ENCODE measurements around the gene VAPA.

The VAPA gene

GRCh38 chr18:9991011-9992000 is 77.5 kb downstream of the VAPA start:
- Histone ChIP-seq H3K4me3 (ENCODE audit: low read depth, low read length) (no peak overlapping the region), H3K27ac (ENCODE audit: low read depth, low read length) (no peak overlapping the region), H2AFZ (ENCODE audit: low read length, unreplicated experiment) (no peak overlapping the region), H3K27me3 (ENCODE audit: insufficient read depth, low read length) (peaks cover 42% of the 10 kb centered on the region), H3K79me2 (ENCODE audit: control insufficient read depth, insufficient read depth, low read length, unreplicated experiment) (no peaks in the 10 kb centered on the region), H3K4me1 (ENCODE audit: control insufficient read depth, insufficient read depth, low read length, unreplicated experiment) (peaks cover 3% of the 10 kb centered on the region), H3K36me3 (ENCODE audit: insufficient read depth, low read length) (no peaks in the 10 kb centered on the region)

GRCh38 chr18:9992300-9992972 is 78.6 kb downstream of the VAPA start:
- Histone ChIP-seq H3K36me3 (ENCODE audit: insufficient read depth, low read length) (no peaks in the 10 kb centered on the region), H2AFZ (ENCODE audit: low read length, unreplicated experiment) (no peak overlapping the region), H3K79me2 (ENCODE audit: control insufficient read depth, insufficient read depth, low read length, unreplicated experiment) (no peaks in the 10 kb centered on the region), H3K4me3 (ENCODE audit: low read depth, low read length) (no peak overlapping the region), H3K4me1 (ENCODE audit: control insufficient read depth, insufficient read depth, low read length, unreplicated experiment) (peaks cover 3% of the 10 kb centered on the region), H3K27ac (ENCODE audit: low read depth, low read length) (no peak overlapping the region), H3K27me3 (ENCODE audit: insufficient read depth, low read length) (peaks cover 42% of the 10 kb centered on the region)

GRCh38 chr18:9992973-9993520 is 79.2 kb downstream of the VAPA start:
- no peak overlapping the region for H3K27ac ChIP-seq (ENCODE audit: low read depth, low read length)
- H3K4me3 ChIP-seq (ENCODE audit: low read depth, low read length): no peak overlapping the region
- no peaks in the 10 kb centered on the region for H3K36me3 ChIP-seq (ENCODE audit: insufficient read depth, low read length)
- H3K27me3 ChIP-seq (ENCODE audit: insufficient read depth, low read length): peaks cover 42% of the 10 kb centered on the region
- H3K4me1 ChIP-seq (ENCODE audit: control insufficient read depth, insufficient read depth, low read length, unreplicated experiment): peaks cover 3% of the 10 kb centered on the region
- H3K79me2 ChIP-seq (ENCODE audit: control insufficient read depth, insufficient read depth, low read length, unreplicated experiment): no peaks in the 10 kb centered on the region
- no peak overlapping the region for H2AFZ ChIP-seq (ENCODE audit: low read length, unreplicated experiment)

GRCh38 chr18:9993521-9994025 is 79.8 kb downstream of the VAPA start:
- H3K27ac ChIP-seq (ENCODE audit: low read depth, low read length): no peak overlapping the region
- H2AFZ ChIP-seq (ENCODE audit: low read length, unreplicated experiment): no peak overlapping the region
- no peaks in the 10 kb centered on the region for H3K36me3 ChIP-seq (ENCODE audit: insufficient read depth, low read length)
- no peak overlapping the region for H3K4me3 ChIP-seq (ENCODE audit: low read depth, low read length)
- peaks cover 42% of the 10 kb centered on the region for H3K27me3 ChIP-seq (ENCODE audit: insufficient read depth, low read length)
- no peaks in the 10 kb centered on the region for H3K79me2 ChIP-seq (ENCODE audit: control insufficient read depth, insufficient read depth, low read length, unreplicated experiment)
- H3K4me1 ChIP-seq (ENCODE audit: control insufficient read depth, insufficient read depth, low read length, unreplicated experiment): peaks cover 3% of the 10 kb centered on the region

DNA sequence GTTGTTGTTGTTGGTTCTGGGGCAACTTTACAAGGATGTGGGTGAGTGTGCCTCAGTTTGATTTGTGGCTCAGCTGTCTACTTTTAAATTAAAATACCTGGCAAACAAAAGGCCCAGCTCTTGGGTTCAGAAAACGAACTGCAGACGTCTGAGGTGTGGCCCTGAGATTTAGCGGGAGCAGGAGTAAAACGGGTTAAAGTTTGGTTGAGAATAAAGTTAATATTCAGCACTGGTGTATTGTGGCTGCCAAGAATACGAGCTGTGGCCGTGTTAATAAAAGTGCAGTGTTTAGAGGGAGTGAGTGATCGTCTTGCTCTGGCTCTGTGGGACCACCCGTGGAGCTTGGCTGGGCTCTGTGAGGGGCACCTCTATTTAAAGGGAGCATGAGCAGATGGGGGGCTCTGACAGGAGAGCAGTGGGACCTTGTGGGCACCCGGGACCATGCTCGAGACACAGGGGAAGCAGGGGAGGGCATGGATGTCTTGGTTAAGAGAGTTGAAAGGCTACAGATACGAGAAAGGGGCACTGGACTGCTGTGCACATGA is 80.3 kb downstream of the VAPA start:
- H3K4me3 ChIP-seq (ENCODE audit: low read depth, low read length): no peak overlapping the region
- no peaks in the 10 kb centered on the region for H3K79me2 ChIP-seq (ENCODE audit: control insufficient read depth, insufficient read depth, low read length, unreplicated experiment)
- peaks cover 3% of the 10 kb centered on the region for H3K4me1 ChIP-seq (ENCODE audit: control insufficient read depth, insufficient read depth, low read length, unreplicated experiment)
- no peak overlapping the region for H2AFZ ChIP-seq (ENCODE audit: low read length, unreplicated experiment)
- no peaks in the 10 kb centered on the region for H3K36me3 ChIP-seq (ENCODE audit: insufficient read depth, low read length)
- no peak overlapping the region for H3K27ac ChIP-seq (ENCODE audit: low read depth, low read length)
- peaks cover 42% of the 10 kb centered on the region for H3K27me3 ChIP-seq (ENCODE audit: insufficient read depth, low read length)

- Histone ChIP-seq H3K36me3 (ENCODE audit: insufficient read depth, low read length) (no peaks in the 10 kb centered on the region), H3K79me2 (ENCODE audit: control insufficient read depth, insufficient read depth, low read length, unreplicated experiment) (no peaks in the 10 kb centered on the region), H2AFZ (ENCODE audit: low read length, unreplicated experiment) (no peak overlapping the region)
These were observed 81.0 kb downstream of the VAPA start for GRCh38 chr18:9994701-9995235.

DNA sequence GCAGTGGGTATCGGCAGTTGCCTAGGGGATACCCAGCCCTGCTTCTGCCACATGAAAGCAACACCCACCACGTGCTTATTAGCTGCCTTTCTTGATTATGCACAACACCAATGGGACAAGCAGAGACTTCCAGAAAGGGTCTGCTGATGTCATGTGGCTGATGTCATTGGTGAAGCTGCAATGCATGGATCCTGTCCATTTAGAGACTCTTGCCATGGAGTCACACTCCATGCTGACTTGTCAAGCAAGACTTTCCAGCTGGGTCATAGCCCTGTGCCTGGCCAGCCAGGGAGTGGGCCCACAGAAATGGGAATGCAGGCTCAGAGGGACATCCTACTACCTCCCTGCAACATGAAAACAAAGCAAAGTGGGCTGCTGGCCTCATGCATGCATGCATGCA is 81.8 kb downstream of the VAPA start:
- no peak overlapping the region for H2AFZ ChIP-seq (ENCODE audit: low read length, unreplicated experiment)
- no peaks in the 10 kb centered on the region for H3K4me1 ChIP-seq (ENCODE audit: control insufficient read depth, insufficient read depth, low read length, unreplicated experiment)
- H3K27ac ChIP-seq (ENCODE audit: low read depth, low read length): no peak overlapping the region
- H3K36me3 ChIP-seq (ENCODE audit: insufficient read depth, low read length): no peaks in the 10 kb centered on the region
- H3K27me3 ChIP-seq (ENCODE audit: insufficient read depth, low read length): peaks cover 37% of the 10 kb centered on the region
- no peak overlapping the region for H3K4me3 ChIP-seq (ENCODE audit: low read depth, low read length)
- H3K79me2 ChIP-seq (ENCODE audit: control insufficient read depth, insufficient read depth, low read length, unreplicated experiment): no peaks in the 10 kb centered on the region

More at GRCh38 chr18:9994701-9995235, 81.0 kb downstream of the VAPA start:
- Histone ChIP-seq H3K4me1 (ENCODE audit: control insufficient read depth, insufficient read depth, low read length, unreplicated experiment) (peaks cover 1% of the 10 kb centered on the region), H3K27ac (ENCODE audit: low read depth, low read length) (no peak overlapping the region), H3K4me3 (ENCODE audit: low read depth, low read length) (no peak overlapping the region), H3K27me3 (ENCODE audit: insufficient read depth, low read length) (peaks cover 42% of the 10 kb centered on the region)

DNA sequence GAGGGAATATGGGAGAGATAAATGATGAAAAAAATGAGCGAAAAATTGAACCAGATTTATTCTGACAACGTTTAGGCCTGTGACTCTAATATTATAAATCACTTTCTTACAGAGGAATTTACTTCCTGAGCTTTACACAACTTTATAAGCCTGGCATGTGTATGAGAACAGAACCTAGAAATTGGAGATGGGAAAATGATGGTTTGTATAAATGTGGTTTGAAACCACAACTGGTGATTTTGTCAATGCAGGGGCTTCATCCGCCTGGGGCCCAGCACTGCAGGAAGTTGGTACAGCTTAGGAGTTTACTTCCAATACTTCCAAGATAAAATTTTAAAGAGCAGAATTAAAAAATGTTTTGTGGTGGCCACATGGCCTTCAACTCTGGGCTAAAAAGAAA is 82.3 kb downstream of the VAPA start:
- H3K27ac ChIP-seq (ENCODE audit: low read depth, low read length): no peak overlapping the region
- no peaks in the 10 kb centered on the region for H3K36me3 ChIP-seq (ENCODE audit: insufficient read depth, low read length)
- H3K4me1 ChIP-seq (ENCODE audit: control insufficient read depth, insufficient read depth, low read length, unreplicated experiment): no peaks in the 10 kb centered on the region
- H3K27me3 ChIP-seq (ENCODE audit: insufficient read depth, low read length): peaks cover 33% of the 10 kb centered on the region
- no peak overlapping the region for H2AFZ ChIP-seq (ENCODE audit: low read length, unreplicated experiment)
- no peaks in the 10 kb centered on the region for H3K79me2 ChIP-seq (ENCODE audit: control insufficient read depth, insufficient read depth, low read length, unreplicated experiment)
- H3K4me3 ChIP-seq (ENCODE audit: low read depth, low read length): no peak overlapping the region

DNA sequence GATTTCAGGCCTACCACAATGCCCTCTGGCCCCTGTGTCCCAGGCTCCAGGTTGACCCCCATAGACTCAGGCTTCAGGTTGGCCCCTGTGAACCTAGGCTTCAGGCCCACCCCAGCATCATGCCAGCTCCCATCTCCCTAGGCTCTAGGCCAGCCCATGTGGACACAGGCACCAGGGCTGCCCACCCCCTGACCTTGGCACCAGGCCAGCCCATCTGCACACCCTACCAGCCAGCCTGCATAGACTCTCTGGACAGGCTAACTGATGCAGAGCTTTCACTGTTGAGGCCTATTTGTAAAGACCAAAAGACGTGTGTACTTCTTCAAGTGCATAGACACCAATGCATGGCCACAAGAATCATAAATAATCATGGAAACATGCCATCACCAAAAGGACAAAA is 83.9 kb downstream of the VAPA start:
- H3K79me2 ChIP-seq (ENCODE audit: control insufficient read depth, insufficient read depth, low read length, unreplicated experiment): no peaks in the 10 kb centered on the region
- H3K36me3 ChIP-seq (ENCODE audit: insufficient read depth, low read length): no peaks in the 10 kb centered on the region
- H2AFZ ChIP-seq (ENCODE audit: low read length, unreplicated experiment): no peak overlapping the region
- no peaks in the 10 kb centered on the region for H3K4me1 ChIP-seq (ENCODE audit: control insufficient read depth, insufficient read depth, low read length, unreplicated experiment)
- H3K27ac ChIP-seq (ENCODE audit: low read depth, low read length): no peak overlapping the region
- H3K4me3 ChIP-seq (ENCODE audit: low read depth, low read length): no peak overlapping the region
- peaks cover 17% of the 10 kb centered on the region for H3K27me3 ChIP-seq (ENCODE audit: insufficient read depth, low read length)

DNA sequence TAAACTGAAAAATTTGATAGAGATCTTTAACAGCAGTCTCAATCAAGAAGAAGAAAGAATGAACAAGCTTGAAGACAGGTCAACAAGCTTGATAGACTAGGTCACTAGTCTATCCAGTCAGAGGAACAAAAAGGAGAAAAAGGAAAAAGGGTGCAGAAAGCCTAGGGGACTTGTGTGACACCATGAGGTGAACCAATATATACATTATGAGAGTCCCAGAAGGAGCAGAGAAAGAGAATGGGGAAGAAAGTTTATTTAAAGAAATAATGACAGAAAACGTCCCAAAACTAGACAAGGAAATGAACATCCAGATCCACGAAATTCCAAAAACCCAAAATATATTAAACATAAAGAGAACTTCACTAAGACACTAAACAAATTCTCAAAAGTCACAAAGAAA is 84.5 kb downstream of the VAPA start:
- H3K27me3 ChIP-seq (ENCODE audit: insufficient read depth, low read length): peaks cover 11% of the 10 kb centered on the region
- no peak overlapping the region for H2AFZ ChIP-seq (ENCODE audit: low read length, unreplicated experiment)
- no peak overlapping the region for H3K4me3 ChIP-seq (ENCODE audit: low read depth, low read length)
- no peaks in the 10 kb centered on the region for H3K79me2 ChIP-seq (ENCODE audit: control insufficient read depth, insufficient read depth, low read length, unreplicated experiment)
- H3K4me1 ChIP-seq (ENCODE audit: control insufficient read depth, insufficient read depth, low read length, unreplicated experiment): no peaks in the 10 kb centered on the region
- H3K36me3 ChIP-seq (ENCODE audit: insufficient read depth, low read length): no peaks in the 10 kb centered on the region
- no peak overlapping the region for H3K27ac ChIP-seq (ENCODE audit: low read depth, low read length)
